Activated T-cell treated with anti-CD3 and anti-CD28 coated beads, Interleukin-2, amount 50 U/mL, for 72 hours (primary cell): ENCODE measurements around the gene EEF1AKMT2. TPM values are rescaled to one million over a fixed set of nuclear protein-coding genes. Genes with fewer than 3 reads are reported as not detected.

Source experiments
- ATAC-seq, 2 donors: fragments of 150-1000 bp; cut with Tn5 transposase; replicated peaks in 1 of 2; 2 replicates each; pipeline ENCODE4 v1.10.0; 2021; ENCODE audit warnings: moderate library complexity in 2 of 2, mild to moderate bottlenecking in 1 of 2
- DNase-seq, 2 donors: peaks; one replicate each; pipeline ENCODE4 v3.0.0; 2021 to 2022; ENCODE audit warnings: mixed read lengths in 1 of 2
- H3K27ac Mint-ChIP-seq: one replicate; pipeline ENCODE4 v1.8.0; 2022; ENCODE audit warnings: mild to moderate bottlenecking, moderate library complexity, mixed read lengths
- H3K27me3 Mint-ChIP-seq: one replicate; pipeline ENCODE4 v1.8.0; 2022; ENCODE audit warnings: low read depth, mixed read lengths
- H3K36me3 Mint-ChIP-seq, 2 donors: one replicate each; pipeline ENCODE4 v1.8.0; 2022; ENCODE audit warnings: mixed read lengths in 2 of 2, mild to moderate bottlenecking in 1 of 2; ENCODE audit not compliant: insufficient read depth in 2 of 2
- H3K4me1 Mint-ChIP-seq: one replicate; pipeline ENCODE4 v1.8.0; 2022; ENCODE audit warnings: low read depth, mixed read lengths
- H3K4me3 Mint-ChIP-seq, 2 donors: one replicate each; pipeline ENCODE4 v1.8.0; 2022; ENCODE audit warnings: mild to moderate bottlenecking in 2 of 2, mixed read lengths in 2 of 2, moderate library complexity in 2 of 2
- H3K9me3 Mint-ChIP-seq, 2 donors: one replicate each; pipeline ENCODE4 v1.8.0; 2022; ENCODE audit warnings: mixed read lengths in 2 of 2
- total RNA-seq, 2 donors: library from RNA; stranded (reverse); gene quantifications; one replicate each; pipeline ENCODE4 v1.2.3, GENCODE V29; 2022

The EEF1AKMT2 gene
- total RNA-seq, 2 donors from 2014 or later = 25.4 to 29.4 TPM

- peaks cover 2 to 4% of the 10 kb centered on the region in 2 donors for H3K36me3 Mint-ChIP-seq
- peaks cover 21% of the 10 kb centered on the region for H3K27me3 Mint-ChIP-seq
- peak overlapping the region; percentile 99 for H3K27ac Mint-ChIP-seq
- H3K9me3 Mint-ChIP-seq = no peaks in the 10 kb centered on the region
- H3K4me3 Mint-ChIP-seq = peak overlapping the region; percentile 98 to 99
- H3K4me1 Mint-ChIP-seq = peaks cover 81% of the 10 kb centered on the region
- ATAC-seq (peak; percentile 3 to 4), DNase-seq (no peak)
Measured at GRCh38 chr10:124740369-124741280, 51.1 kb downstream of the EEF1AKMT2 start.

DNA sequence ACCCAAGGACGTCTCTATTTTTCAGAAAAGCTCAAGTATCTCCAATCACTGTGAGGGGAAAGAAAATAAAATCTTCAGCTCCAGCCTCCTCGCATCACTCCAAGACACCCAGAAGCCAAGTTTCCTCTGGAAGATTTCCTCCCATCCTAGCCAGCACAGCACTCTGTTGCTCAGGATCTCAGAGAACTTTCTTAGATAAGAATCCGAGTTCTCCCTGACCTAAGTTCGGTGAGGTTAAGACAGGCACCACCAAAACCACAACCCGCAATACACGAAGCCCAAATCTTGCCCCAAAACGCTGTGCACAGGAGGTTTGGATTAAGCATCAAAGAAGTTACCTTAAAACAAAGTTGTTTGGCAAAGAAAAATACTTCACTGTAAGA lies 51.7 kb downstream of the EEF1AKMT2 start:
- ATAC-seq (no peak), DNase-seq (no peak)
- peak overlapping the region; percentile 98 to 99 for H3K4me3 Mint-ChIP-seq
- H3K9me3 Mint-ChIP-seq = no peaks in the 10 kb centered on the region
- H3K4me1 Mint-ChIP-seq = peaks cover 84% of the 10 kb centered on the region
- peaks cover 21% of the 10 kb centered on the region for H3K27me3 Mint-ChIP-seq
- peak overlapping the region; percentile 99 for H3K27ac Mint-ChIP-seq
- H3K36me3 Mint-ChIP-seq = peaks cover 2 to 4% of the 10 kb centered on the region in 2 donors

DNA sequence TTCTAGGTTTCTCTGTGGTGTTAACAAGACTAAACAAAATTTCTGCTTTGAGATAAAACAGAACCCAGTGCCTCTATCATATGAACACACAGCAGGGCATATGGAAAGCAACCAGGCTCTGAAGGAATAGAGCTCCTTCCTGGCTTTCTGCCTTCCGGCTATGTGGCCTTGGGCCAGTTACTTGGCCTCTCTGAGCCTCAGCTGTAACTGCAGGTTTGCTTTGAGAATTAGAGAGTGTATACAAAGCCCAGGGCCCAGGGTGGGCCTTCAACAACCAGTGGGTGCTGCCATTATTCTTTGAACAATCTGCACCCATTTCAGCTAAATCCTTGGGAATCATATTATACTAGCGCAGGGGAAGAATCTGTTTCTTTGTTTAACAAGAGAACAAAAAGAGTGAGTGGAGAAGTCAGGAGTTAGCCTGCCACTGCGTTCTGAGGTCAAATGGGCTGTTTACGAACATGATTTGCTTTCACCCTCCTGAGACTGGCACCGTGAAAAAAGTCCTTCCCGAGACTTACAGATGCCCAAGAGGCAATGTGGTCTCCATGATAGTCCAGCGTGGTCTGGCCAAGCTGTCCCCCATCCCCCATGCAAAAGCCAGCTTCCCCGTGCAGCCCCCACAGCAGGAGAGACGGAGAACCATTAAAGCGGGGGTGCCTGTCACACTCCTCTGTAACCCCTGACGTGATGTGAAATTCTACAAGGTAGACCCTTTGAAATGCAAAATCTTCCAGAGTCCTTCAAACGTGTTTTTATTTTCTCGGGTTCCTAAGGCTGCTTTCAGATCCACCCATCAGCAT lies 52.4 kb downstream of the EEF1AKMT2 start:
- no peak for ATAC-seq
- peak overlapping the region; percentile 98 to 99 for H3K4me3 Mint-ChIP-seq
- H3K4me1 Mint-ChIP-seq = peaks cover 87% of the 10 kb centered on the region
- no peak for DNase-seq
- H3K27ac Mint-ChIP-seq = peak overlapping the region; percentile 99
- peaks cover 21% of the 10 kb centered on the region for H3K27me3 Mint-ChIP-seq
- H3K9me3 Mint-ChIP-seq = no peaks in the 10 kb centered on the region
- peaks cover 2 to 4% of the 10 kb centered on the region in 2 donors for H3K36me3 Mint-ChIP-seq

DNA sequence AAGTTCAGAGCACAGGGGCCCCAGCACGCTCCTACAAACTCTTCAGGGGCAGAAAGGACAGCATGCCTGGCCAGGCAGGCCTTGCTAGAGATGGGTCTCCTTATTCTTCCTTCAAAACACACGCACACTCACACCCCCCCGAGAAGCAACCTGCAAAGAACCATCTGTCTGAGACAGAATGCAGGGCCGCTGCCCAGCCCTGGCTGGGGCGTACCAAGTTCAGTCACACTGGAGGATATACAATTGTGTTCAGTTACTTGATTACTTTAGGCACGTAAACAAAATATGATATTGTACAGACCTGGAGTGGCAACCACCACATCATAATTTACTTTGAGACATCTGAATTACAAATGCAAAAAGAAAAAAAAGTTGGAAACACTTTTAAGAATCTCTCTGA lies 53.2 kb downstream of the EEF1AKMT2 start:
- no peaks in the 10 kb centered on the region for H3K9me3 Mint-ChIP-seq
- H3K4me1 Mint-ChIP-seq = peaks cover 96% of the 10 kb centered on the region
- peak overlapping the region in 1 of 2 donors; percentile 99 for H3K4me3 Mint-ChIP-seq
- peaks cover 21% of the 10 kb centered on the region for H3K27me3 Mint-ChIP-seq
- H3K36me3 Mint-ChIP-seq = peaks cover 2 to 3% of the 10 kb centered on the region in 2 donors
- peak overlapping the region; percentile 34 for H3K27ac Mint-ChIP-seq
- ATAC-seq (no peak), DNase-seq (no peak)

DNA sequence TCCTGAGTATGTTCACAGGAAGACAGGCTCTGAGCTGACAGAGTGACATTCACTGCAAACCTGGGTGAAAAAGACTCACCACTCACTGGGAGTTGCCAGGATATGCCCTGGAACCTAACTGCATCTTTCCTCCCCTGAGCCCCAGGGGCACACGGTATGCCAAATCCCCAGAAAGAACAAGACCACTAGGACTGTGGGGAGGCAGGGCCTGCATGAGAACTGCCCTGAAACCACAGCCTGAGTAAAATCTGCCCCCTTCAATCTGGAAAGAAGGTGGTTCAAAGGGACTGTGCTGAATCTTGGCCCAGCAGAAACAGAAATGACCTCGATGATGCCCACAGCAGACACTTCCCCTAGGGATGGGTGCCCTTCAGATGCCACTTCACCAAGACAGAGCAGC lies 54.0 kb downstream of the EEF1AKMT2 start:
- no peak overlapping the region for H3K27ac Mint-ChIP-seq
- ATAC-seq (no peak), DNase-seq (no peak)
- H3K4me1 Mint-ChIP-seq = peaks cover 99% of the 10 kb centered on the region
- peak overlapping the region in 1 of 2 donors; percentile 19 for H3K4me3 Mint-ChIP-seq
- H3K9me3 Mint-ChIP-seq = no peaks in the 10 kb centered on the region
- peaks cover 19% of the 10 kb centered on the region for H3K27me3 Mint-ChIP-seq
- peaks cover 4 to 6% of the 10 kb centered on the region in 2 donors for H3K36me3 Mint-ChIP-seq

DNA sequence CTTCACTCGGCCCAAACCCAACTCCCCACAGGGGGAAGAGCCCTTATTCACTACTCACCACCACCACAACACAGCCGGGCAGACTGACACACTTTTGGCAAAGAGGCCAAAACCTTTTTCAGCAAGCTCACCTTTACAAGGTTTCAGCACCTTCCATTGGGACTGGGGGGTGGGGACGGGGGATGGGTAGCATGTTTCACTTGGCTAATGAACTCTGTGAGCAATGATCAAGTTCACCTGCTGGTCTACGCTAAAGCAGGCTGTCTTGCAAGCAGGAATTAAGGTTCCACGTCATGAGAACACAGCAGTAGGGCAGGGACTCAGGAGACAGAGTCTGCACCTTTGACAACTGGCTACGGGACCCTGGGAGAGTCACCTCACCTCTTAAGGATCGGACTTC lies 54.5 kb downstream of the EEF1AKMT2 start:
- ATAC-seq = no peak
- Mint-ChIP-seq H3K27me3 (peaks cover 15% of the 10 kb centered on the region), H3K4me3 (no peak overlapping the region), H3K4me1 (peaks cover 99% of the 10 kb centered on the region), H3K9me3 (no peaks in the 10 kb centered on the region), H3K36me3 (peaks cover 4 to 6% of the 10 kb centered on the region in 2 donors), H3K27ac (no peak overlapping the region)
- no peak for DNase-seq

- peaks cover 99% of the 10 kb centered on the region for H3K4me1 Mint-ChIP-seq
- no peak for ATAC-seq
- H3K27me3 Mint-ChIP-seq = peaks cover 15% of the 10 kb centered on the region
- DNase-seq = no peak
- H3K27ac Mint-ChIP-seq = no peak overlapping the region
- no peaks in the 10 kb centered on the region for H3K9me3 Mint-ChIP-seq
- peaks cover 4 to 6% of the 10 kb centered on the region in 2 donors for H3K36me3 Mint-ChIP-seq
- H3K4me3 Mint-ChIP-seq = peak overlapping the region in 1 of 2 donors; percentile 21
Measured at GRCh38 chr10:124736491-124737136, 55.1 kb downstream of the EEF1AKMT2 start.

- H3K36me3 Mint-ChIP-seq = peaks cover 2 to 6% of the 10 kb centered on the region in 2 donors
- peak overlapping the region in 1 of 2 donors; percentile 77 for H3K4me3 Mint-ChIP-seq
- ATAC-seq (no peak), DNase-seq (no peak)
- no peak overlapping the region for H3K27ac Mint-ChIP-seq
- H3K4me1 Mint-ChIP-seq = peaks cover 97% of the 10 kb centered on the region
- peaks cover 15% of the 10 kb centered on the region for H3K27me3 Mint-ChIP-seq
- H3K9me3 Mint-ChIP-seq = no peaks in the 10 kb centered on the region
Measured at GRCh38 chr10:124735491-124736286, 56.0 kb downstream of the EEF1AKMT2 start.

GRCh38 chr10:124734311-124735166 lies 57.1 kb downstream of the EEF1AKMT2 start:
- H3K4me3 Mint-ChIP-seq = peak overlapping the region; percentile 77 to 78
- ATAC-seq = peak; percentile 28 to 34
- DNase-seq = peak; percentile 47 to 55
- H3K36me3 Mint-ChIP-seq = peaks cover 2 to 8% of the 10 kb centered on the region in 2 donors
- peaks cover 97% of the 10 kb centered on the region for H3K4me1 Mint-ChIP-seq
- peaks cover 6% of the 10 kb centered on the region for H3K27me3 Mint-ChIP-seq
- no peaks in the 10 kb centered on the region for H3K9me3 Mint-ChIP-seq
- peak overlapping the region; percentile 91 for H3K27ac Mint-ChIP-seq

GRCh38 chr10:124733571-124734245 lies 58.0 kb downstream of the EEF1AKMT2 start:
- Mint-ChIP-seq H3K27ac (peak overlapping the region; percentile 91), H3K36me3 (peaks cover 2 to 7% of the 10 kb centered on the region in 2 donors), H3K4me1 (peaks cover 97% of the 10 kb centered on the region), H3K9me3 (no peaks in the 10 kb centered on the region), H3K27me3 (no peaks in the 10 kb centered on the region), H3K4me3 (peak overlapping the region; percentile 77 to 78)
- DNase-seq = no peak
- ATAC-seq = no peak

DNA sequence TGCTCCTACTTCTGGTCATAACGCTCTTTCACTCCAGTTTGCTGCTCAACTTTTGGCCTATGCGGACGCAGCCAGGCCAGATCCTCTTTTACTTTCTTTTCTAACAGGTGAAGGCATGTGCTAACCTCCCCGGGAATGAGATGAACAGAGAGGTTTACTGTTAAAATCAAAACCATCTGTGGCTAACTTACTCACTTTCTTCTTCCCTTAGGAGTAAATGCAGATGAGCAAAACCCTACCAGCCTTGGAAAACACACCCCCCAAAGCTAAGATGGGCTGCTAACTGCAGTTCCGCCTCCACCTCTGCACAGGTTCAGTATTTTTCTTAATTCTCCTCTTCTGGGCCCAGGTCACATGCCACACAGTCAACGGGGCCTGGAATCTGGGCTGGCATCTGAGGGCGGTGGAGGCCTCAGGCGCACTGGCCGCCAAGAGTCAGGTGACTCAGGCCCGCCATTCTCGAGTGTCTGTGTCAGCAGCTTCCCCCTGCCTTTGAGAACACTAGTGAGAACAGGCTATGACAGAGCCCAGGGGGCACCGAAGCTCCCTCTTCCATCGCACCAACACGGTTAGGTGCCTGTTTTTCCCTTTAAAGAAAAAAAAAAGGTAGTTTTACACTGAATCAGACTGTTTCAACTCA lies 58.6 kb downstream of the EEF1AKMT2 start:
- peak overlapping the region; percentile 58 for H3K27ac Mint-ChIP-seq
- H3K36me3 Mint-ChIP-seq = peaks cover 2 to 7% of the 10 kb centered on the region in 2 donors
- H3K4me3 Mint-ChIP-seq = peak overlapping the region; percentile 77 to 78
- DNase-seq (peak; percentile 76 to 80), ATAC-seq (peak; percentile 74)
- no peaks in the 10 kb centered on the region for H3K27me3 Mint-ChIP-seq
- no peaks in the 10 kb centered on the region for H3K9me3 Mint-ChIP-seq
- H3K4me1 Mint-ChIP-seq = peaks cover 97% of the 10 kb centered on the region
